Breast epithelium (tissue), 4 donors: Measurements from ENCODE around the gene RBPMS2. TPM values are rescaled to one million over a fixed set of nuclear protein-coding genes. Genes with fewer than 3 reads are reported as not detected.

Experiments
- DNase-seq, 2 donors: peaks; one replicate each; pipeline ENCODE4 v3.0.0-alpha.2; 2019; ENCODE audit warnings: low spot score in 2 of 2
- H3K27ac ChIP-seq, 2 donors: fragments of 200-600 bp; sonication (generic) in 1 of 2; one replicate each; pipeline ENCODE4 v1.5.1; 2016 to 2019; ENCODE audit warnings: mild to moderate bottlenecking in 1 of 2
- H3K27me3 ChIP-seq, 2 donors: fragments of 200-600 bp; sonication (generic) in 1 of 2; one replicate each; pipeline versions ENCODE4 v1.5.1 to v1.6.0; 2017 to 2019; ENCODE audit warnings: control low read depth in 1 of 2, mild to moderate bottlenecking in 1 of 2
- H3K36me3 ChIP-seq: fragments of 200-600 bp; one replicate; pipeline ENCODE4 v1.5.1; 2019
- H3K4me1 ChIP-seq, 2 donors: fragments of 200-600 bp; sonication (generic); one replicate each; pipeline ENCODE4 v1.5.1; 2016 to 2019; ENCODE audit warnings: control low read depth in 1 of 2
- H3K4me3 ChIP-seq, 3 donors: fragments of 200-600 bp; sonication (generic); 1 replicate in 2 of 3; 2 replicates in 1 of 3; pipeline ENCODE4 v1.5.1; 2016 to 2019; ENCODE audit warnings: mild to moderate bottlenecking in 3 of 3, moderate library complexity in 2 of 3
- H3K9me3 ChIP-seq, 2 donors: fragments of 200-600 bp; sonication (generic) in 1 of 2; one replicate each; pipeline ENCODE4 v1.5.1; 2016 to 2019; ENCODE audit warnings: control low read depth in 1 of 2
- CTCF ChIP-seq, 3 donors: fragments of 450-650 bp; IDR thresholded peaks; one replicate each; pipeline ENCODE4 v1.5.1; 2016 to 2017; ENCODE audit warnings: antibody characterized with exemption in 3 of 3, mild to moderate bottlenecking in 3 of 3, moderate library complexity in 3 of 3
- POLR2A ChIP-seq: fragments of 450-650 bp; IDR thresholded peaks from one replicate; pipeline ENCODE4 v1.6.1; 2016; ENCODE audit warnings: antibody characterized with exemption, mild to moderate bottlenecking, moderate library complexity
- POLR2AphosphoS5 ChIP-seq, 3 donors: sonication (generic); formaldehyde crosslinking; IDR thresholded peaks; one replicate each; pipeline ENCODE4 v1.6.1; 2017; ENCODE audit warnings: antibody characterized with exemption in 3 of 3
- intact Hi-C: fragments of 100-400 bp; cut with DNase I; formaldehyde crosslinking; loops from one replicate; pipeline ENCODE4 v1.15.1; 2023; ENCODE audit warnings: low total_unique reads
- total RNA-seq, 3 donors: library from RNA; depleted of rRNA; stranded (reverse); fragments of >200 nt; gene quantifications; one replicate each; pipeline ENCODE4 v1.1.0, GENCODE V29; 2016

Gene RBPMS2
- total RNA-seq, 3 donors from 2014 or later = 0.66 to 1.9 TPM; not detected in 1

GRCh38 chr15:64774037-64774628 lies 1.3 kb downstream of the RBPMS2 start:
- H3K36me3 ChIP-seq = no peaks in the 10 kb centered on the region
- H3K4me3 ChIP-seq = peak overlapping the region; percentile 63 to 97 (median 71)
- no peak for DNase-seq
- TF ChIP-seq POLR2A (no peak), POLR2AphosphoS5 (IDR thresholded peaks at IDR 0.05) (no peak), CTCF (IDR thresholded peaks at IDR 0.05) (no peak)
- H3K27me3 ChIP-seq = no peaks in the 10 kb centered on the region
- H3K27ac ChIP-seq = peak overlapping the region in 1 of 2 donors; percentile 74
- peaks cover 0 to 6% of the 10 kb centered on the region in 2 donors for H3K4me1 ChIP-seq
- no peaks in the 10 kb centered on the region for H3K9me3 ChIP-seq
- intact Hi-C loops = no loop called here

- peak overlapping the region in 1 of 2 donors; percentile 74 for H3K27ac ChIP-seq
Measured at GRCh38 chr15:64773606-64774005, 1.8 kb downstream of the RBPMS2 start.

GRCh38 chr15:64772964-64773363 lies 2.4 kb downstream of the RBPMS2 start:
- H3K4me1 ChIP-seq = peaks cover 0 to 6% of the 10 kb centered on the region in 2 donors
- DNase-seq = no peak
- TF ChIP-seq POLR2A (no peak), POLR2AphosphoS5 (IDR thresholded peaks at IDR 0.05) (no peak), CTCF (IDR thresholded peaks at IDR 0.05) (no peak)
- no peak overlapping the region for H3K4me3 ChIP-seq
- intact Hi-C loops = no loop called here
- H3K36me3 ChIP-seq = no peaks in the 10 kb centered on the region
- H3K27ac ChIP-seq = no peak overlapping the region
- H3K9me3 ChIP-seq = no peaks in the 10 kb centered on the region
- H3K27me3 ChIP-seq = no peaks in the 10 kb centered on the region

More at GRCh38 chr15:64773606-64774005, 1.8 kb downstream of the RBPMS2 start:
- DNase-seq = no peak
- no peaks in the 10 kb centered on the region for H3K36me3 ChIP-seq
- H3K27me3 ChIP-seq = no peaks in the 10 kb centered on the region
- peak overlapping the region in 1 of 3 donors; percentile 97 for H3K4me3 ChIP-seq
- H3K4me1 ChIP-seq = peaks cover 0 to 6% of the 10 kb centered on the region in 2 donors
- intact Hi-C loops = no loop called here
- no peaks in the 10 kb centered on the region for H3K9me3 ChIP-seq
- TF ChIP-seq CTCF (IDR thresholded peaks at IDR 0.05) (no peak), POLR2A (no peak), POLR2AphosphoS5 (IDR thresholded peaks at IDR 0.05) (no peak)

GRCh38 chr15:64772488-64772887 lies 2.9 kb downstream of the RBPMS2 start:
- no peaks in the 10 kb centered on the region for H3K27me3 ChIP-seq
- H3K4me3 ChIP-seq = no peak overlapping the region
- no peak overlapping the region for H3K27ac ChIP-seq
- intact Hi-C loops = no loop called here
- no peaks in the 10 kb centered on the region for H3K9me3 ChIP-seq
- H3K4me1 ChIP-seq = peaks cover 0 to 6% of the 10 kb centered on the region in 2 donors
- no peaks in the 10 kb centered on the region for H3K36me3 ChIP-seq
- TF ChIP-seq CTCF (IDR thresholded peaks at IDR 0.05) = no peak
- no peak for TF ChIP-seq POLR2AphosphoS5 (IDR thresholded peaks at IDR 0.05)
- TF ChIP-seq POLR2A = no peak
- DNase-seq = no peak

- no peaks in the 10 kb centered on the region for H3K27me3 ChIP-seq
- intact Hi-C loops = no loop called here
- H3K27ac ChIP-seq = no peak overlapping the region
- TF ChIP-seq POLR2AphosphoS5 (IDR thresholded peaks at IDR 0.05) = no peak
- TF ChIP-seq POLR2A = no peak
- no peak for TF ChIP-seq CTCF (IDR thresholded peaks at IDR 0.05)
- DNase-seq = no peak
- H3K4me1 ChIP-seq = no peaks in the 10 kb centered on the region
- no peak overlapping the region for H3K4me3 ChIP-seq
- no peaks in the 10 kb centered on the region for H3K9me3 ChIP-seq
- no peaks in the 10 kb centered on the region for H3K36me3 ChIP-seq
Measured at GRCh38 chr15:64770626-64771025, 4.8 kb downstream of the RBPMS2 start.
